Stimulated activated CD4-positive, alpha-beta T cell treated with anti-CD3 and anti-CD28 coated beads, Interleukin-12 subunit alpha, Interleukin-12 subunit beta, amount 100 ng/mL, for 24 hours (primary cell): ENCODE results near the gene GMFB.

Experiments
- DNase-seq, 2 experiments: peaks; one replicate each; pipeline ENCODE4 v3.0.0-alpha.2; 2020; ENCODE audit warnings: low read depth in 2 of 2

GMFB gene

GRCh38 chr14:54488646-54489317, at the start of gene GMFB:
Gene GMFB, minus strand, starts transcription at chr14:54488980. Its CDS starts 53 bp downstream, at chr14:54488927.
- DNase-seq: peak; percentile 71 to 81

- DNase-seq: no peak
These were observed 49.3 kb upstream of the GMFB start for GRCh38 chr14:54538055-54538454.

GRCh38 chr14:54537651-54538050, 48.9 kb upstream of the GMFB start:
- no peak for DNase-seq

- no peak for DNase-seq
These were observed 46.9 kb upstream of the GMFB start for GRCh38 chr14:54535646-54536045.

GRCh38 chr14:54535126-54535525, 46.3 kb upstream of the GMFB start:
- no peak for DNase-seq

GRCh38 chr14:54533100-54533499, 44.3 kb upstream of the GMFB start:
- no peak for DNase-seq

- no peak for DNase-seq
These were observed 43.6 kb upstream of the GMFB start for GRCh38 chr14:54532111-54533012.

- no peak for DNase-seq
These were observed 41.0 kb upstream of the GMFB start for GRCh38 chr14:54529811-54530210.

- DNase-seq: no peak
These were observed 40.2 kb upstream of the GMFB start for GRCh38 chr14:54528973-54529372.

- no peak for DNase-seq
These were observed 35.6 kb upstream of the GMFB start for GRCh38 chr14:54524410-54524809.

GRCh38 chr14:54516709-54517108, 27.9 kb upstream of the GMFB start:
- DNase-seq: no peak

- DNase-seq: no peak
These were observed 26.9 kb upstream of the GMFB start for GRCh38 chr14:54515670-54516069.

GRCh38 chr14:54512393-54512792, 23.6 kb upstream of the GMFB start:
- no peak for DNase-seq

- DNase-seq: peak; percentile 89 to 97
These were observed 21.0 kb upstream of the GMFB start, which contains the start of gene CGRRF1 for GRCh38 chr14:54509546-54510501. Gene CGRRF1, plus strand, starts transcription at chr14:54509906. Its CDS starts 54 bp downstream, at chr14:54509960.

GRCh38 chr14:54503486-54503885, 14.7 kb upstream of the GMFB start:
- DNase-seq: no peak

- no peak for DNase-seq
These were observed 13.8 kb upstream of the GMFB start for GRCh38 chr14:54502602-54503001.

GRCh38 chr14:54501480-54501879, 12.7 kb upstream of the GMFB start:
- no peak for DNase-seq

GRCh38 chr14:54500744-54501143, 12.0 kb upstream of the GMFB start:
- no peak for DNase-seq

GRCh38 chr14:54498579-54498978, 9.8 kb upstream of the GMFB start:
- no peak for DNase-seq

- DNase-seq: no peak
These were observed 9.3 kb upstream of the GMFB start for GRCh38 chr14:54498095-54498531.

GRCh38 chr14:54497224-54497623, 8.4 kb upstream of the GMFB start:
- no peak for DNase-seq

GRCh38 chr14:54493293-54493692, 4.5 kb upstream of the GMFB start:
- DNase-seq: no peak
